Measurements from ENCODE around the gene GP1BB. TPM values are rescaled to one million over a fixed set of nuclear protein-coding genes. Genes with fewer than 3 reads are reported as not detected.
"Not testable (repeated sequence)": the region's sequence is repeated elsewhere in the genome, so short reads cannot be mapped to it uniquely, and the experiment has no call there.

Gene GP1BB
- 1 to 10 TPM in 5 of 6 donors, under 1 TPM in 1; 0.38 to 6.2 (median 4.0) TPM for polyA plus RNA-seq (ENCODE audit: low read depth in 6 of 6)

GRCh38 chr22:19723232-19723982 is at the start of gene GP1BB:
TSS of gene GP1BB (plus strand) at chr22:19723539. CDS start at chr22:19723570, 31 bp downstream.
- Mint-ChIP-seq H3K27me3 (peaks cover 20 to 74% (median 62%) of the 10 kb centered on the region in 3 donors), H3K27ac (peak within 1 kb of the TSS in 1 of 6 donors; percentile 19), H3K4me1 (peaks cover 20 to 27% (median 24%) of the 10 kb centered on the region in 3 donors), H3K9me3 (peaks cover 0 to 3% (median 0%) of the 10 kb centered on the region in 7 donors), H3K4me3 (peak within 1 kb of the TSS in 6 of 8 donors; percentile 66 to 83 (median 76)), H3K36me3 (peaks cover 0 to 13% of the 10 kb centered on the region in 2 donors)
- no peak for DNase-seq
- ATAC-seq (ENCODE audit: low read depth in 2 of 2): peak; percentile 72 to 73

DNA sequence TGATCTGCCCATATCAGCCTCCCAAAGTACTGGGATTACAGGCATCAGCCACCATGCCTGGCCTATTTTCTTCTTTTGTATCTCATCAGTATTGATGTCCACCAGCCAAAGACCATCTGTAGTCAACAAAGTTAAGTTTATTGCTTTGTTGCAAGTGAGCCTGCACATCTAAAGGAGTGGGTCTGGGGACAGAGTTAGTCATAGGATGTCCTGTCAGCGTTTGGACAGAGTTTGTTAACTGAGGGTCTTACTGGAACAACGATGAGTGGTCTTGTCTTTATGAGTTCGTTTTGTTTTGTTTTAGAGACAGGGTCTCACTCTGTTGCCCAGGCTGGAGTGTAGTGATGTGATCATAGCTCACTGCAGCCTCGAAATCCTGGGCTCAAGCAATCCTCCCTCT is 49.7 kb upstream of the GP1BB start:
- no peaks in the 10 kb centered on the region for H3K4me1 Mint-ChIP-seq
- DNase-seq: no peak
- H3K27ac Mint-ChIP-seq: no peak overlapping the region
- ATAC-seq (ENCODE audit: low read depth in 2 of 2): no peak
- peaks cover 4 to 7% of the 10 kb centered on the region in 2 donors for H3K36me3 Mint-ChIP-seq
- H3K27me3 Mint-ChIP-seq: peaks cover 15 to 51% (median 32%) of the 10 kb centered on the region in 3 donors
- no peak overlapping the region for H3K4me3 Mint-ChIP-seq
- peaks cover 0 to 5% (median 0%) of the 10 kb centered on the region in 7 donors for H3K9me3 Mint-ChIP-seq

- Mint-ChIP-seq H3K27ac (no peak overlapping the region), H3K9me3 (peaks cover 0 to 5% (median 0%) of the 10 kb centered on the region in 7 donors), H3K4me1 (no peaks in the 10 kb centered on the region), H3K36me3 (peaks cover 4 to 7% of the 10 kb centered on the region in 2 donors), H3K27me3 (peaks cover 19 to 56% (median 32%) of the 10 kb centered on the region in 3 donors), H3K4me3 (no peak overlapping the region)
- DNase-seq: no peak
- no peak for ATAC-seq (ENCODE audit: low read depth in 2 of 2)
Measured at GRCh38 chr22:19674129-19674928, 49.0 kb upstream of the GP1BB start.

DNA sequence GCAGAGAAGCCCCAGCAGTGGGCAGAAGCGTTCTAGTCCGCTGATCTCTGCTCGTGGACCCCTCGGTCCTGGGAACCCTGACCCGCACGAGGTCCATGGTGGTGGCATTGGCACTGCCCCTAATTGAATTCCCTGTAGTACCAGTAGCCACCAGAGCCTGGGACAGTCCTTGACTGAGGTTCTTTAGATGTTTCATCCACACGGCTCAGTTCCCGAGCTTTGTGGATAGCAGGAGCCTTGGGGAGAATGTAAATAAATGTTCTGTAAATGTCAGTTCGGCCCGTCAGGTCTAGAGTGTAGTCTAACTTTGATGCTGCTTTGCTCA is 48.4 kb upstream of the GP1BB start:
- Mint-ChIP-seq H3K36me3 (peaks cover 4 to 7% of the 10 kb centered on the region in 2 donors), H3K27ac (no peak overlapping the region), H3K27me3 (peaks cover 19 to 59% (median 36%) of the 10 kb centered on the region in 3 donors), H3K4me3 (no peak overlapping the region), H3K4me1 (no peaks in the 10 kb centered on the region), H3K9me3 (peaks cover 0 to 5% (median 0%) of the 10 kb centered on the region in 7 donors)
- no peak for DNase-seq
- no peak for ATAC-seq (ENCODE audit: low read depth in 2 of 2)

DNA sequence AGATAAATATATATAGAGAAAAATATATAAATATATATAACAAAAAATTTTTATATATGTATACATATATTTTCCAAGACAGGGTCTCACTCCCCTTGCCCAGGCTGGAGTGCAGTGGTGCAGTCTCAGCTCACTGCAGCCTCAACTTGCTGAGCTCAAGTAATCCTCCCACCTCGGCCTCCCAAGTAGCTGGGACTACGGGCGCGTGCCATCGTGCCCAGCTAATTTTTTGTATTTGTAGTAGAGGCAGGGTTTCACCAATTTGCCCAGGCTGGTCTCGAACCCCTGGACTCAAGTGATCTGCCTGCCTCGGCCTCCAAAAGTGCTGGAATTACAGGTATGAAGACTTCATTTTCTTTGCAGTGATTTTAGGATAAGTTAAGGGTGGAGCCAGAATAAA is 47.9 kb upstream of the GP1BB start:
- Mint-ChIP-seq H3K4me3 (no peak overlapping the region), H3K4me1 (no peaks in the 10 kb centered on the region), H3K27me3 (peaks cover 19 to 65% (median 41%) of the 10 kb centered on the region in 3 donors), H3K27ac (no peak overlapping the region), H3K9me3 (peaks cover 0 to 5% (median 0%) of the 10 kb centered on the region in 7 donors), H3K36me3 (peaks cover 4 to 7% of the 10 kb centered on the region in 2 donors)
- DNase-seq (no peak), ATAC-seq (ENCODE audit: low read depth in 2 of 2) (no peak)

GRCh38 chr22:19676437-19676836 is 46.9 kb upstream of the GP1BB start:
- DNase-seq; H3K36me3 Mint-ChIP-seq; H3K9me3 Mint-ChIP-seq; H3K27ac Mint-ChIP-seq; H3K4me1 Mint-ChIP-seq; ATAC-seq (ENCODE audit: low read depth in 2 of 2); H3K4me3 Mint-ChIP-seq: not testable (repeated sequence)
- H3K27me3 Mint-ChIP-seq: peaks cover 21 to 71% (median 50%) of the 10 kb centered on the region in 3 donors

DNA sequence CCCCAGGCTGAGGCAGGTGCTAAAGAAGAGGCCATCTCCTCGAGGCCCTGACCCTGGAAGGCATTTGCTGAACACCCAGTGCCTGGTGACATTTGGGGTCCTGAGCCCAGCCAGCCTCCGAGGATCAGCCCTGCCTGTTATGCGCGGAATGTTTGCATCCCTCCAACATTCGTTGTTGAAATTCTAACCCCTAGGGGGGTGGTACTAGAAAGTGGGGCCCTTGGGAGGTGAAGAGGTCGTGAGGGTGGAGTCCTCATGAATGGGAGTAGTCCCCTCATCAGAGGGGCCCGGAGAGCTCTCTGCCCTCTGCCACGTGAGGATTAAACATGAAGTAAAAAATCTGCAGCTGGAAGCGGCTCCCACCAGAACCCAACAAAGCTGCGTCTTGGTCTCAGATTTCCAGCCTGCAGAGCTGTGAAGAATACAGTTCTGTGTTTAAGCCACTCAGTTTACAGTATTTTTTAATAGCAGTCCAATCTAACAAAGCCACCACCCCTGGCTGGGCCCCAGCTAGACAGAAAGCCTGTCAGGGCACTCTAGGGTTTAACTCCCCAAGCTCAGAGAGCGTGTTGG is 44.3 kb upstream of the GP1BB start:
- no peak overlapping the region for H3K4me3 Mint-ChIP-seq
- H3K27ac Mint-ChIP-seq: no peak overlapping the region
- no peak for ATAC-seq (ENCODE audit: low read depth in 2 of 2)
- no peaks in the 10 kb centered on the region for H3K4me1 Mint-ChIP-seq
- peaks cover 28 to 75% (median 45%) of the 10 kb centered on the region in 3 donors for H3K27me3 Mint-ChIP-seq
- peaks cover 0 to 9% (median 3%) of the 10 kb centered on the region in 7 donors for H3K9me3 Mint-ChIP-seq
- no peak for DNase-seq
- peaks cover 4 to 7% of the 10 kb centered on the region in 2 donors for H3K36me3 Mint-ChIP-seq

DNA sequence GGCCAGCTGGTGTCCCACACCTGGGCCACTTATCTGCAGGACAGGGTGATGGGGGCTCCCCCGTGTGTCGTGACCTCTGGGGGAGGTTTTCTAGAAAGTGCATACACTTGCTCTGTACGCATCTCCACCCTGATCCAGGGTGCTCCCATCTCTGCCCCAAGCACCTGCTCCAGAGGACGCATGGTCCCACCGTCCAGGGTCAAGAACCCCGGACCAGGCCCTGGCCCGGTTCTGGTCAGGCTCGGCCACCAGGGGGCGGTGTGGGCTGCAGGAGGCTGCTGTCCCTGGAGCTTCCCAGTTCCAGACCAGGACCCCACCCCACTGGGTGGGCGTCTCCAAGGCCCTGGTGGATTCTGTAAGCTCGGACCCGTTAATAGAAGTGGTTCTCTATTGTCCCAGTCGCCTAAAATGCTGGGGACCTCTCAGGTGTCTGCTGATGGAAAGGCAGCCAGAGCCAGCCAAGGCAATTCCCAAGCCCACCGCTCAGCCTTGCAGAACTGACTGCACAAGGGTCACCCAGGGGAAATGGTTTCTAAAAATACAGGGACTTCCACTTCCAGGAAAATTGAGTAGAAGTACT is 43.7 kb upstream of the GP1BB start:
- Mint-ChIP-seq H3K27me3 (peaks cover 28 to 72% (median 39%) of the 10 kb centered on the region in 3 donors), H3K36me3 (peaks cover 4 to 7% of the 10 kb centered on the region in 2 donors), H3K4me3 (no peak overlapping the region), H3K27ac (peak overlapping the region in 1 of 6 donors; percentile 67), H3K4me1 (no peaks in the 10 kb centered on the region), H3K9me3 (peaks cover 0 to 9% (median 3%) of the 10 kb centered on the region in 7 donors)
- no peak for ATAC-seq (ENCODE audit: low read depth in 2 of 2)
- DNase-seq: peak; percentile 9

DNA sequence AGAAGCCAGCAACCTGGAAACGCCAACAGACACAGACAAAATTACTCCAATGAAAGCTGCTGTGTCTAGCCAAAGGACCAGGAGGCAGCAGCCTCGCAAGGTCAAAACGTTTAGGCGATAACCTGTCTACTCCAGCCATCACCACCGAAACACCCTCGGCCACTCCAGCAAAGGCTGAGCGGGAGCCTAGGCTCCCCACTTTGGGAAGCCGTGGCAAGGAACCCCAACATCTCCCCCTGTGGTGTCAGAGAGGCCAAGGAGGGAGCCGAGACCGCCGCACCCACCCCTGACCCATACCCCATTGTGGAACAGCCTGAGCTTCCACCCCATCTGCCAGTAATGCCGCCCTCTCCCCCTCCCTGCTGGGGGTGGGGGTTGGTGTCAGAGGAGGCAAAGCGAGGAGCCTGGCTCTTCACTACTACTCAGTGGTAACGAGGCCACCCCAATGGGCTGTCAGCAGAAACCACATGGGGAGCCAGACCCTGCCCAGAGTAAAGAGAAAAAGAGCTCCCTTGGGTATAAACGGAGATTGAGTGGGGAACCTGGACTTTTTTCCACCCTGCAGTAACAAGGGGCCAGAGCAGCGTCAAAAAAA is 43.0 kb upstream of the GP1BB start:
- Mint-ChIP-seq H3K36me3 (peaks cover 0 to 7% of the 10 kb centered on the region in 2 donors), H3K4me1 (no peaks in the 10 kb centered on the region), H3K27ac (no peak overlapping the region), H3K4me3 (no peak overlapping the region), H3K27me3 (peaks cover 24 to 66% (median 34%) of the 10 kb centered on the region in 3 donors), H3K9me3 (peaks cover 0 to 9% (median 3%) of the 10 kb centered on the region in 7 donors)
- ATAC-seq (ENCODE audit: low read depth in 2 of 2) (no peak), DNase-seq (no peak)

- peaks cover 0 to 7% of the 10 kb centered on the region in 2 donors for H3K36me3 Mint-ChIP-seq
- ATAC-seq (ENCODE audit: low read depth in 2 of 2) (no peak), DNase-seq (no peak)
- peaks cover 0 to 11% (median 3%) of the 10 kb centered on the region in 7 donors for H3K9me3 Mint-ChIP-seq
- H3K27ac Mint-ChIP-seq: peak overlapping the region in 2 of 6 donors; percentile 10 to 24
- H3K27me3 Mint-ChIP-seq: peaks cover 20 to 60% (median 34%) of the 10 kb centered on the region in 3 donors
- H3K4me3 Mint-ChIP-seq: no peak overlapping the region
- H3K4me1 Mint-ChIP-seq: no peaks in the 10 kb centered on the region
Measured at GRCh38 chr22:19680911-19681862, 42.2 kb upstream of the GP1BB start.

GRCh38 chr22:19681863-19682245 is 41.5 kb upstream of the GP1BB start:
- Mint-ChIP-seq H3K4me1 (no peaks in the 10 kb centered on the region), H3K9me3 (peaks cover 0 to 11% (median 3%) of the 10 kb centered on the region in 7 donors), H3K27me3 (peaks cover 20 to 59% (median 34%) of the 10 kb centered on the region in 3 donors), H3K36me3 (peaks cover 0 to 7% of the 10 kb centered on the region in 2 donors), H3K4me3 (no peak overlapping the region), H3K27ac (no peak overlapping the region)
- DNase-seq: no peak
- no peak for ATAC-seq (ENCODE audit: low read depth in 2 of 2)

GRCh38 chr22:19686946-19687345 is 36.4 kb upstream of the GP1BB start:
- Mint-ChIP-seq H3K9me3 (peaks cover 0 to 8% (median 1%) of the 10 kb centered on the region in 7 donors), H3K27ac (peak overlapping the region in 1 of 6 donors; percentile 15), H3K4me3 (no peak overlapping the region), H3K4me1 (no peaks in the 10 kb centered on the region), H3K36me3 (no peaks in the 10 kb centered on the region), H3K27me3 (peaks cover 6 to 34% (median 11%) of the 10 kb centered on the region in 3 donors)
- no peak for ATAC-seq (ENCODE audit: low read depth in 2 of 2)
- no peak for DNase-seq
